Loucy (cell line): ENCODE data around the gene SMIM38.

Source experiments
- H2AFZ ChIP-seq: fragments of 200-600 bp; sonication (generic); 2 replicates; pipeline ENCODE4 v1.6.0; 2016; ENCODE audit warnings: antibody characterized with exemption, mild to moderate bottlenecking, low read length, moderate library complexity
- H3F3A ChIP-seq: fragments of 200-600 bp; 2 replicates; pipeline ENCODE4 v1.6.0; 2016; ENCODE audit warnings: antibody characterized with exemption, low read depth, mild to moderate bottlenecking
- H3K27me3 ChIP-seq: fragments of 200-600 bp; sonication (generic); 2 replicates; pipeline ENCODE4 v1.6.1; 2014; ENCODE audit warnings: low read length, mild to moderate bottlenecking; ENCODE audit not compliant: insufficient read depth, poor library complexity, severe bottlenecking
- H3K36me3 ChIP-seq: fragments of 200-600 bp; sonication (generic); 2 replicates; pipeline ENCODE4 v1.6.1; 2016; ENCODE audit warnings: low read length; ENCODE audit not compliant: insufficient read depth
- H3K4me1 ChIP-seq: fragments of 200-600 bp; sonication (generic); 2 replicates; pipeline ENCODE4 v1.5.1; 2014; ENCODE audit warnings: low read length, mild to moderate bottlenecking; ENCODE audit not compliant: insufficient read depth, poor library complexity, severe bottlenecking
- H3K4me2 ChIP-seq: fragments of 200-600 bp; sonication (generic); 2 replicates; pipeline ENCODE4 v1.6.0; 2014; ENCODE audit warnings: antibody characterized with exemption, low read length, low read depth, mild to moderate bottlenecking; ENCODE audit not compliant: poor library complexity, severe bottlenecking
- H3K4me3 ChIP-seq: fragments of 200-600 bp; sonication (generic); 2 replicates; pipeline ENCODE4 v1.5.1; 2014; ENCODE audit warnings: low read length, mild to moderate bottlenecking, mixed read lengths; ENCODE audit not compliant: poor library complexity, severe bottlenecking
- H3K79me2 ChIP-seq: fragments of 200-600 bp; sonication (generic); 2 replicates; pipeline ENCODE4 v1.6.1; 2014; ENCODE audit warnings: low read length; ENCODE audit not compliant: insufficient read depth
- H3K9ac ChIP-seq: fragments of 200-600 bp; sonication (generic); 2 replicates; pipeline ENCODE4 v1.6.0; 2014; ENCODE audit warnings: mild to moderate bottlenecking, low read depth, low read length, moderate library complexity; ENCODE audit not compliant: poor library complexity, severe bottlenecking
- H3K9me2 ChIP-seq: fragments of 200-600 bp; sonication (generic); replicated peaks from 2 replicates; pipeline ENCODE4 v1.6.1; 2016; ENCODE audit warnings: low read depth, low read length, mixed read lengths
- H3K9me3 ChIP-seq: fragments of 200-600 bp; sonication (generic); 2 replicates; pipeline ENCODE4 v1.6.1; 2014; ENCODE audit warnings: mild to moderate bottlenecking, antibody characterized with exemption, low read length, low read depth; ENCODE audit not compliant: insufficient read depth
- H4K20me1 ChIP-seq: fragments of 200-600 bp; sonication (generic); 2 replicates; pipeline ENCODE4 v1.6.0; 2014; ENCODE audit warnings: antibody characterized with exemption, low read length, mild to moderate bottlenecking; ENCODE audit not compliant: insufficient read depth, poor library complexity, severe bottlenecking
- CTCF ChIP-seq: fragments of 200-600 bp; sonication (generic); conservative IDR thresholded peaks from 2 replicates; pipeline ENCODE4 v1.5.1; 2014; ENCODE audit warnings: mild to moderate bottlenecking, antibody characterized with exemption, low read length
- EZH2phosphoT487 ChIP-seq: fragments of 200-600 bp; IDR thresholded peaks from 2 replicates; pipeline ENCODE4 v1.6.1; 2018; ENCODE audit warnings: antibody characterized with exemption, mild to moderate bottlenecking, moderate library complexity, borderline replicate concordance

The SMIM38 gene

GRCh38 chr11:69154211-69154913, 1.4 kb upstream of the SMIM38 start:
- H2AFZ ChIP-seq, result no peak overlapping the region
- no peaks in the 10 kb centered on the region for H3K79me2 ChIP-seq
- no peak overlapping the region for H3K4me3 ChIP-seq
- TF ChIP-seq EZH2phosphoT487, result no peak
- TF ChIP-seq CTCF, result no peak
- H3K9me2 ChIP-seq, result no peaks in the 10 kb centered on the region
- H3K4me1 ChIP-seq, result no peaks in the 10 kb centered on the region
- no peak overlapping the region for H3K4me2 ChIP-seq
- no peaks in the 10 kb centered on the region for H3F3A ChIP-seq
- no peak overlapping the region for H3K9ac ChIP-seq
- no peaks in the 10 kb centered on the region for H3K27me3 ChIP-seq
- H3K9me3 ChIP-seq, result no peaks in the 10 kb centered on the region
- H4K20me1 ChIP-seq, result no peaks in the 10 kb centered on the region
- no peaks in the 10 kb centered on the region for H3K36me3 ChIP-seq

- no peaks in the 10 kb centered on the region for H3K79me2 ChIP-seq
- H3K4me1 ChIP-seq, result no peaks in the 10 kb centered on the region
- no peaks in the 10 kb centered on the region for H4K20me1 ChIP-seq
- no peak overlapping the region for H3K9ac ChIP-seq
- H3F3A ChIP-seq, result no peaks in the 10 kb centered on the region
- no peaks in the 10 kb centered on the region for H3K27me3 ChIP-seq
- H3K4me2 ChIP-seq, result no peak overlapping the region
- no peak overlapping the region for H3K4me3 ChIP-seq
- no peaks in the 10 kb centered on the region for H3K36me3 ChIP-seq
- H3K9me3 ChIP-seq, result no peaks in the 10 kb centered on the region
- TF ChIP-seq EZH2phosphoT487, result no peak
- no peaks in the 10 kb centered on the region for H3K9me2 ChIP-seq
- H2AFZ ChIP-seq, result no peak overlapping the region
These were observed 815 bp upstream of the SMIM38 start for GRCh38 chr11:69154938-69155301.

- Histone ChIP-seq H3K9ac (no peak overlapping the region), H3K4me1 (no peaks in the 10 kb centered on the region), H4K20me1 (no peaks in the 10 kb centered on the region), H3K27me3 (no peaks in the 10 kb centered on the region), H3K79me2 (no peaks in the 10 kb centered on the region), H3K4me2 (no peak overlapping the region), H3F3A (no peaks in the 10 kb centered on the region), H3K36me3 (no peaks in the 10 kb centered on the region), H3K9me2 (no peaks in the 10 kb centered on the region), H3K4me3 (no peak overlapping the region), H2AFZ (no peak overlapping the region), H3K9me3 (no peaks in the 10 kb centered on the region)
- no peak for TF ChIP-seq CTCF
- TF ChIP-seq EZH2phosphoT487, result no peak
These were observed 502 bp downstream of the SMIM38 start for GRCh38 chr11:69156235-69156639.

GRCh38 chr11:69156673-69157155, 979 bp downstream of the SMIM38 start:
- Histone ChIP-seq H3K79me2 (no peaks in the 10 kb centered on the region), H3K27me3 (no peaks in the 10 kb centered on the region), H3K4me2 (no peak overlapping the region), H4K20me1 (no peaks in the 10 kb centered on the region), H3F3A (no peaks in the 10 kb centered on the region), H3K4me1 (no peaks in the 10 kb centered on the region), H3K9me2 (no peaks in the 10 kb centered on the region), H2AFZ (no peak overlapping the region), H3K9me3 (no peaks in the 10 kb centered on the region), H3K9ac (no peak overlapping the region), H3K36me3 (no peaks in the 10 kb centered on the region), H3K4me3 (no peak overlapping the region)
- TF ChIP-seq CTCF (no peak), EZH2phosphoT487 (no peak)
